CD4-positive, alpha-beta memory T cell (primary cell): ENCODE results near the gene ERO1A. TPM values are rescaled to one million over a fixed set of nuclear protein-coding genes. Genes with fewer than 3 reads are reported as not detected.
A peak's percentile ranks its signal among the peaks of the same experiment; 100 is the strongest.
"Not testable (repeated sequence)": the region's sequence is repeated elsewhere in the genome, so short reads cannot be mapped to it uniquely, and the experiment has no call there.

ENCODE experiments used
- CTCF ChIA-PET: fragments of 350-600 bp; sonication (Branson Sonifier 250); formaldehyde crosslinking; loops from one replicate; lab custom pipeline; 2021; ENCODE audit warnings: inconsistent platforms; ENCODE audit not compliant: partially characterized antibody; lab: Charles Lee
- POLR2A ChIA-PET: fragments of 350-600 bp; sonication (Branson Sonifier 250); formaldehyde crosslinking; loops from one replicate; lab custom pipeline; 2021; ENCODE audit not compliant: partially characterized antibody; lab: Charles Lee
- DNase-seq, 5 donors: peaks; one replicate each; pipeline versions ENCODE4 v3.0.0 to v3.0.0-alpha.2; 2020 to 2022; ENCODE audit warnings: mixed read lengths in 1 of 5
- H3K27ac ChIP-seq: one replicate; pipeline ENCODE4 v1.7.0; 2013; ENCODE audit warnings: low read depth, low read length
- H3K27me3 ChIP-seq: 2 replicates; pipeline ENCODE4 v1.7.0; 2013; ENCODE audit warnings: mild to moderate bottlenecking, low read length, moderate library complexity; ENCODE audit not compliant: insufficient read depth
- H3K36me3 ChIP-seq: 2 replicates; pipeline ENCODE4 v1.7.0; 2013; ENCODE audit warnings: mild to moderate bottlenecking, low read length, moderate library complexity; ENCODE audit not compliant: insufficient read depth
- H3K4me1 ChIP-seq: 2 replicates; pipeline ENCODE4 v1.7.0; 2013; ENCODE audit warnings: mild to moderate bottlenecking, low read length, moderate library complexity; ENCODE audit not compliant: insufficient read depth
- H3K4me3 ChIP-seq, 2 donors: one replicate each; pipeline ENCODE4 v1.7.0; 2013; ENCODE audit warnings: low read length in 2 of 2, mild to moderate bottlenecking in 1 of 2
- H3K9me3 ChIP-seq, 2 donors: one replicate each; pipeline ENCODE4 v1.7.0; 2013; ENCODE audit warnings: low read length in 2 of 2, control low read depth in 1 of 2; ENCODE audit not compliant: control insufficient read depth in 1 of 2
- H3K27ac Mint-ChIP-seq, 7 donors: one replicate each; pipeline ENCODE4 v1.8.0; 2020 to 2021; ENCODE audit warnings: mixed read lengths in 7 of 7, mild to moderate bottlenecking in 6 of 7, inconsistent platforms in 3 of 7, moderate library complexity in 3 of 7
- H3K27me3 Mint-ChIP-seq, 2 donors: one replicate each; pipeline ENCODE4 v1.8.0; 2020 to 2021; ENCODE audit warnings: mixed read lengths in 2 of 2
- H3K36me3 Mint-ChIP-seq, 2 donors: one replicate each; pipeline ENCODE4 v1.8.0; 2020 to 2021; ENCODE audit warnings: mixed read lengths in 2 of 2, inconsistent platforms in 1 of 2, mild to moderate bottlenecking in 1 of 2
- H3K4me1 Mint-ChIP-seq, 4 donors: one replicate each; pipeline ENCODE4 v1.8.0; 2020 to 2021; ENCODE audit warnings: mixed read lengths in 4 of 4, mild to moderate bottlenecking in 1 of 4
- H3K4me3 Mint-ChIP-seq, 8 donors: one replicate each; pipeline ENCODE4 v1.8.0; 2020 to 2021; ENCODE audit warnings: mixed read lengths in 8 of 8, mild to moderate bottlenecking in 7 of 8, moderate library complexity in 6 of 8, inconsistent platforms in 3 of 8
- H3K9me3 Mint-ChIP-seq, 8 donors: one replicate each; pipeline ENCODE4 v1.8.0; 2020 to 2021; ENCODE audit warnings: mixed read lengths in 8 of 8, mild to moderate bottlenecking in 5 of 8, inconsistent platforms in 3 of 8, moderate library complexity in 1 of 8
- intact Hi-C: fragments of 100-400 bp; cut with micrococcal nuclease; formaldehyde crosslinking; loops from one replicate; pipeline ENCODE4 v1.15.1; 2023
- polyA plus RNA-seq, 2 donors: library from polyadenylated mRNA; unstranded; fragments of 300-500 nt; fragmentation: Illumina TruSeq; gene quantifications; one replicate each; pipeline ENCODE4 v1.2.3, GENCODE V29; 2021
- total RNA-seq, 2 experiments: library from RNA; stranded (reverse); gene quantifications; one replicate each; pipeline ENCODE4 v1.2.3, GENCODE V29; 2021

ERO1A gene
- total and polyA plus RNA-seq, 4 experiments from 2014 or later = 65.5 to 98.3 (median 84.5) TPM

- Histone ChIP-seq H3K4me1 (peaks cover 42% of the 10 kb centered on the region), H3K9me3 (no peaks in the 10 kb centered on the region), H3K4me3 (peak overlapping the region; percentile 71), H3K27me3 (no peaks in the 10 kb centered on the region), H3K27ac (peak overlapping the region; percentile 88), H3K36me3 (no peaks in the 10 kb centered on the region)
- peak overlapping the region; percentile 79 to 97 (median 95) for H3K27ac Mint-ChIP-seq
- ChIA-PET CTCF (interaction anchor here (0.8 to 2.5 kb wide), 4 partner anchors 9 to 45 kb away, joined by 3 to 16 read pairs (median 4); no protein-coding TSS in a partner anchor), POLR2A (interaction anchor here (1.0 to 6.4 kb wide), 10 partner anchors 8 to 422 kb away, joined by 3 to 108 read pairs (median 6); partner anchors contain the start of genes DDHD1, GPR137C and TXNDC16)
- intact Hi-C loops = loop anchor here (1.0 kb wide), 3 partner anchors 12 to 36 kb away; partner anchors contain the start of gene PSMC6
- peaks cover 21 to 59% (median 43%) of the 10 kb centered on the region in 4 donors for H3K4me1 Mint-ChIP-seq
- no peak for DNase-seq
- H3K4me3 Mint-ChIP-seq = peak overlapping the region; percentile 80 to 96 (median 93)
- no peaks in the 10 kb centered on the region for H3K27me3 Mint-ChIP-seq
- H3K9me3 Mint-ChIP-seq = no peaks in the 10 kb centered on the region
- peaks cover 21 to 53% of the 10 kb centered on the region in 2 donors for H3K36me3 Mint-ChIP-seq
These were observed 35.4 kb upstream of the ERO1A start for GRCh38 chr14:52730709-52731111.

- Mint-ChIP-seq H3K4me3 (peak within 1 kb of the TSS; percentile 80 to 96 (median 93)), H3K9me3 (no peaks in the 10 kb centered on the region), H3K27me3 (no peaks in the 10 kb centered on the region), H3K4me1 (peaks cover 17 to 53% (median 38%) of the 10 kb centered on the region in 4 donors), H3K27ac (peak within 1 kb of the TSS; percentile 79 to 97 (median 95)), H3K36me3 (peaks cover 22 to 56% of the 10 kb centered on the region in 2 donors)
- no peaks in the 10 kb centered on the region for H3K36me3 ChIP-seq
- ChIA-PET POLR2A (interaction anchor here (0.8 to 6.4 kb wide), 17 partner anchors 8 to 430 kb away, joined by 3 to 108 read pairs (median 4); partner anchors contain the start of genes DDHD1, ERO1A, GPR137C and PTGER2), CTCF (interaction anchor here (1.5 to 2.5 kb wide), 2 partner anchors 9 to 12 kb away, joined by 6 to 16 read pairs; no protein-coding TSS in a partner anchor)
- no peaks in the 10 kb centered on the region for H3K27me3 ChIP-seq
- intact Hi-C loops = loop anchor here (1.0 kb wide), 5 partner anchors 12 to 178 kb away; partner anchors contain the start of genes GNPNAT1, GPR137C, PSMC6 and TXNDC16
- DNase-seq = peak; percentile 95 to 97 (median 96)
- H3K27ac ChIP-seq = peak within 1 kb of the TSS; percentile 88
- H3K4me1 ChIP-seq = peaks cover 36% of the 10 kb centered on the region
- H3K9me3 ChIP-seq = no peaks in the 10 kb centered on the region
- H3K4me3 ChIP-seq = peak within 1 kb of the TSS; percentile 71
These were observed 34.8 kb upstream of the ERO1A start, which contains the start of gene STYX for GRCh38 chr14:52729925-52730708. Gene STYX, plus strand, starts transcription at chr14:52730166. Its CDS starts 309 bp downstream, at chr14:52730475.

- POLR2A ChIA-PET = interaction anchor here (0.8 to 6.4 kb wide), 15 partner anchors 9 to 430 kb away, joined by 3 to 108 read pairs (median 5); partner anchors contain the start of genes ERO1A, GPR137C, PTGER2 and TXNDC16
- intact Hi-C loops = loop anchor here (1.0 kb wide), 2 partner anchors 62 to 177 kb away; partner anchors contain the start of genes GNPNAT1, GPR137C and TXNDC16
These were observed 34.2 kb upstream of the ERO1A start for GRCh38 chr14:52729585-52729924.

GRCh38 chr14:52729035-52729434 is 33.7 kb upstream of the ERO1A start:
- DNase-seq = peak in 1 of 5 donors; percentile 13
- peaks cover 31% of the 10 kb centered on the region for H3K4me1 ChIP-seq
- not testable (repeated sequence) for H3K4me3 ChIP-seq, H3K36me3 ChIP-seq, H3K27ac ChIP-seq, H3K9me3 Mint-ChIP-seq, H3K27me3 ChIP-seq, H3K9me3 ChIP-seq, H3K27me3 Mint-ChIP-seq
- Mint-ChIP-seq H3K4me3 (peak overlapping the region in 4 of 8 donors; percentile 35 to 53 (median 39)), H3K27ac (peak overlapping the region in 6 of 7 donors; percentile 70 to 88 (median 81)), H3K4me1 (peaks cover 17 to 50% (median 38%) of the 10 kb centered on the region in 4 donors), H3K36me3 (peaks cover 25 to 60% of the 10 kb centered on the region in 2 donors)
- intact Hi-C loops = loop anchor here (1.0 kb wide), 2 partner anchors 62 to 177 kb away; partner anchors contain the start of genes GNPNAT1, GPR137C and TXNDC16
- CTCF ChIA-PET = interaction anchor here (1.4 to 2.5 kb wide), 2 partner anchors 9 to 13 kb away, joined by 3 to 16 read pairs; no protein-coding TSS in a partner anchor
- POLR2A ChIA-PET = interaction anchor here (0.9 to 6.4 kb wide), 13 partner anchors 9 to 429 kb away, joined by 3 to 108 read pairs (median 6); partner anchors contain the start of genes ERO1A, GPR137C, PTGER2 and TXNDC16

More at GRCh38 chr14:52729585-52729924, 34.2 kb upstream of the ERO1A start:
- Histone ChIP-seq H3K4me1 (peaks cover 32% of the 10 kb centered on the region), H3K27ac (peak overlapping the region; percentile 88), H3K27me3 (no peaks in the 10 kb centered on the region), H3K4me3 (peak overlapping the region in 1 of 2 donors; percentile 71), H3K9me3 (no peaks in the 10 kb centered on the region), H3K36me3 (no peaks in the 10 kb centered on the region)
- no peak for DNase-seq
- CTCF ChIA-PET = interaction anchor here (2.5 kb wide), 1 partner anchor 12 kb away, joined by 16 read pairs; no protein-coding TSS in a partner anchor
- Mint-ChIP-seq H3K4me1 (peaks cover 17 to 50% (median 39%) of the 10 kb centered on the region in 4 donors), H3K27ac (peak overlapping the region; percentile 79 to 97 (median 95)), H3K4me3 (peak overlapping the region; percentile 80 to 96 (median 93)), H3K36me3 (peaks cover 25 to 59% of the 10 kb centered on the region in 2 donors), H3K27me3 (no peaks in the 10 kb centered on the region), H3K9me3 (no peaks in the 10 kb centered on the region)

- H3K27ac ChIP-seq, H3K4me3 Mint-ChIP-seq, intact Hi-C loops, H3K9me3 ChIP-seq, H3K27me3 ChIP-seq, H3K27ac Mint-ChIP-seq, H3K27me3 Mint-ChIP-seq, H3K4me3 ChIP-seq, DNase-seq, H3K9me3 Mint-ChIP-seq: not testable (repeated sequence)
- Histone ChIP-seq H3K36me3 (peaks cover 15% of the 10 kb centered on the region), H3K4me1 (peaks cover 32% of the 10 kb centered on the region)
- ChIA-PET CTCF (interaction anchor here (0.9 to 1.8 kb wide), 4 partner anchors 10 to 49 kb away, joined by 3 to 4 read pairs (median 3); partner anchors contain the start of gene PSMC6), POLR2A (interaction anchor here (0.6 to 6.4 kb wide), 3 partner anchors 7 to 15 kb away, joined by 4 to 108 read pairs (median 12); no protein-coding TSS in a partner anchor)
- Mint-ChIP-seq H3K36me3 (peaks cover 20 to 59% of the 10 kb centered on the region in 2 donors), H3K4me1 (peaks cover 16 to 47% (median 36%) of the 10 kb centered on the region in 4 donors)
These were observed 32.2 kb upstream of the ERO1A start for GRCh38 chr14:52727509-52727908.

GRCh38 chr14:52724360-52724644 is 28.9 kb upstream of the ERO1A start:
- Mint-ChIP-seq H3K36me3 (peaks cover 40 to 65% of the 10 kb centered on the region in 2 donors), H3K4me1 (peaks cover 16 to 34% (median 30%) of the 10 kb centered on the region in 4 donors), H3K27ac (peak overlapping the region in 3 of 7 donors; percentile 15 to 88 (median 77)), H3K4me3 (no peak overlapping the region), H3K27me3 (no peaks in the 10 kb centered on the region), H3K9me3 (no peaks in the 10 kb centered on the region)
- Histone ChIP-seq H3K27me3 (no peaks in the 10 kb centered on the region), H3K27ac (no peak overlapping the region), H3K4me3 (no peak overlapping the region), H3K36me3 (peaks cover 25% of the 10 kb centered on the region), H3K4me1 (peaks cover 28% of the 10 kb centered on the region), H3K9me3 (no peaks in the 10 kb centered on the region)
- DNase-seq = no peak
- CTCF ChIA-PET = interaction anchor here (1.4 to 1.7 kb wide), 2 partner anchors 12 to 13 kb away, joined by 7 read pairs; no protein-coding TSS in a partner anchor
- POLR2A ChIA-PET = interaction anchor here (1.1 to 4.2 kb wide), 3 partner anchors 18 to 38 kb away, joined by 3 to 22 read pairs (median 4); no protein-coding TSS in a partner anchor
- intact Hi-C loops = no loop called here
